Measurements from ENCODE around the gene DRC7.
"Not testable (repeated sequence)": the region's sequence is repeated elsewhere in the genome, so short reads cannot be mapped to it uniquely, and the experiment has no call there.

The DRC7 gene

DNA sequence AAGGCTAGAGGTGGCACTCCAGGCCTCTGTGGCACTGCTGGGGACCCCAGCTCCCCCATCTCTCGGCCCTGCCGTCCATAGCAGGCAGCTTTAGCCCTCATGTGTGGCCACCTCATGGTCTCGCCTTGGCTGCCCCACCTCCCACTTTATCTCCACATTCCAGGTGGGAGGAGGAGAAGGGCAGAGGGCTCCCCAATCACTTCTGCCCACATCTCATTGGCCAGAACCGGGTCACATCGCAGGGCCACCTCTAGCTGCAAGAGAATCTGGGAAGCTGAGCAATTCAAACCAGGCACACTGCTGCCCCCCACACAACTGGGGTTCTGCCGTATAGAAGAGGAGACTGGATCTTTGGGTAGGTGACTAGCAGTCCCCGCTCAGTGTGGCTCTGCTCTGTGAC is 1.6 kb downstream of the DRC7 start:
- DNase-seq = no peak

DNA sequence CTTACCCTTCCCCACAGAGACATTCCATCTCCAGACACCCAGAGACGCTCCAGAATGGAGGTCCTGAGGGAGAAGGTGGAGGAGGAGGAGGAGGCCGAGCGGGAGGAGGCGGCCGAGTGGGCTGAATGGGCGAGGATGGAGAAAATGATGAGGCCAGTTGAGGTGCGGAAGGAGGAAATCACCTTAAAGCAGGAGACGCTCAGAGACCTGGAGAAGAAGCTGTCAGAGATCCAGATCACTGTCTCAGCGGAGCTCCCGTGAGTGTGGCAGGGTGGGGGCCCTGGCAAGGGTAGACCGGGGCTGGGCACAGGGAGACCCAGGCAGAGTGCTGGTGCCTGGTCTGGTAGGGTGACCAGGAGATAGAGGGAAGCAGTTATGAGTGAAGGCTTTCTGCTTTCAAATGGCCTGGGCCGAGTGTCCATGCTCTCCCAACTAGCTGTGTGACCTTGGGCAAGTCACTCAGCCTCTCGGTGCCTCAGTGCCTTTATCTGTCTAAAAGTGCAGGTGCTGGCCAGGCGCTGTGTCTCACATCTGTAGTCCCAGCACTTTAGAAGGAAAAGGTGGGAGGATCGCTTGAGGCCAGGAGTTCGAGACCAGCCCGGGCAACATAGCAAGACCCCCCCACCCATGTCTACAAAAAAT is 3.4 kb downstream of the DRC7 start:
- no peak for DNase-seq

- DNase-seq = no peak
Measured at GRCh38 chr16:57698812-57699405, 4.3 kb downstream of the DRC7 start.

DNA sequence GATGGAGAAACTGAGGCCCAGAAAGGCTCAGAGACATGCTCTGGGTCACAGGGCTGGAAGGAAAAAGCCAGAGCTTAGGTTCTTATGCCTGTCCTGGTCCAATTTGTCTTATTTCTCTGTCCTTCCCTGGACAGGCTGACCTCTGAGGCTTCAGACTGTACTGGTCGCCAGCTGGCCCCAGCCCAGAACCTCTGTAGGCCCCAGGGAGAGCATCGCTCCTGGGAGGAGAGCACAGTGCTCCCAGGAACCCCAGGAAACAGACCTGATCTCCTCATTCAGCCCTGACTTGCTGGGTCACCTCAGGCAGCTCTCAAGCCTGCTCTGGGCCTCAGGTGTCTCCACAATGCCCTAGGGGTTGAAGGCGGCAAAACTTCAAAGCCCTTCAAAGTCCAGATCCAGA is 4.9 kb downstream of the DRC7 start:
- no peak for DNase-seq

GRCh38 chr16:57699899-57700298 is 5.3 kb downstream of the DRC7 start:
- DNase-seq = no peak

DNA sequence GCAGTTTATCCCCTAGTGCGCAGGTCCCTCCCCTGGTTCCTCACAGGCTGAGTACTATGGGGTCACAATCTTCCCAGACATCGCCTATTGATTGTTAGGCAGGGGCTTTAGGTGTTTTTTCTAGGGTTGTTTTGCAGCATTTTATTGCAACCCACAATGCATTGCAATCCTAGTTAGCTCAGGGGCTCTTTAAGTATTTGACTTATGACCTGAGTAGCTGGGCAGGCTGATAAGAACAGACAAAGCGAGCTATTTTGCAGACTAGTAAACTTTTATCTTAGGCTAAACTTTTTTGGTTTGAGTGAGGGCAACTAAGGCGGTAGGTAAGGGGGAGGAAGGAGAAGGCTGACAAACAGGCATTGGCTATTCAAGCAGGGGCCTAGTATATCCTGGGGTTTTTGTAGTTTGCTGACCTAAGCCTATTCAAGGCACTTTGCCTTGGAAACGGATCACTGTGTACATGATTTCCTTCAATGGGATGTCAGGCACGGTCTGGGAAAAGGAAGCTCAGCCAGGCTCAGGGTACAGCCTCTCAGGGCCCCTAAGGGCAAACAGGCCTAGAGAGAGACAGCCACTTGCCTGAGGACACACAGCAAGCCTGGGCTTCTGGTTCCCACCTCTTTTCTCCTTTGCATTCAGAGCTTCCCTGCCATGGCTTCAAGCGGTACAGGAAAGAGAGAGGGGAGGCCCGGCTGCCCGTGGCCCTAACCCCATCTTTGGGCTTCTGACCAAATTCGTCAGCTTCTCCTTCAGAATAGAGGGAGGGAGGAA is 6.4 kb downstream of the DRC7 start:
- no peak for DNase-seq

DNA sequence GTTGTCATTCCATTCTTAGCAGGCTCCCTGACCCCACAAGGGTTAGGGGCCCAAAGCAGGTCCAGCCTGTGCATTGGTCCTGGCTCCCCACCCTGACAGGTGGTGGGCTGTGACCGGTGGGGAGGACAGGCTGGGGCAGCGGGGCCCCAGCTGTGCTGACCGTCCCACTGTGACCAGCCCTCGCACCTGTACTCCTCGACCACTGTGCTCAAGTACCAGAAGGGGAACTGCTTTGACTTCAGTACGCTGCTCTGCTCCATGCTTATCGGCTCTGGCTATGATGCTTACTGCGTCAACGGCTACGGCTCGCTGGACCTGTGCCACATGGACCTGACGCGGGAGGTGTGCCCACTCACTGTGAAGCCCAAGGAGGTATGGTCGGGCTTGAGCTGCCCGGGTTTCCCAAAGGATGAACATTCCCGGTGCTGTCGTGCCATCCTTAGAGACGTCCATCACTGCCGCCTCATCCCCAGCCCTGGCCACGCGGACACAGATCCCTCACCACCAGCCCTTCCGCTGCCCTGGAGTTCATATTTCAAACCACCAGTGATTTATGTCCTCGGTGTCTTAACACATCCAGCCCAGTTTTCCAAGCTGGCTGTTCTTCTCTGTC is 7.3 kb downstream of the DRC7 start:
- DNase-seq = no peak

- DNase-seq = no peak
Measured at GRCh38 chr16:57703416-57704010, 8.9 kb downstream of the DRC7 start.

DNA sequence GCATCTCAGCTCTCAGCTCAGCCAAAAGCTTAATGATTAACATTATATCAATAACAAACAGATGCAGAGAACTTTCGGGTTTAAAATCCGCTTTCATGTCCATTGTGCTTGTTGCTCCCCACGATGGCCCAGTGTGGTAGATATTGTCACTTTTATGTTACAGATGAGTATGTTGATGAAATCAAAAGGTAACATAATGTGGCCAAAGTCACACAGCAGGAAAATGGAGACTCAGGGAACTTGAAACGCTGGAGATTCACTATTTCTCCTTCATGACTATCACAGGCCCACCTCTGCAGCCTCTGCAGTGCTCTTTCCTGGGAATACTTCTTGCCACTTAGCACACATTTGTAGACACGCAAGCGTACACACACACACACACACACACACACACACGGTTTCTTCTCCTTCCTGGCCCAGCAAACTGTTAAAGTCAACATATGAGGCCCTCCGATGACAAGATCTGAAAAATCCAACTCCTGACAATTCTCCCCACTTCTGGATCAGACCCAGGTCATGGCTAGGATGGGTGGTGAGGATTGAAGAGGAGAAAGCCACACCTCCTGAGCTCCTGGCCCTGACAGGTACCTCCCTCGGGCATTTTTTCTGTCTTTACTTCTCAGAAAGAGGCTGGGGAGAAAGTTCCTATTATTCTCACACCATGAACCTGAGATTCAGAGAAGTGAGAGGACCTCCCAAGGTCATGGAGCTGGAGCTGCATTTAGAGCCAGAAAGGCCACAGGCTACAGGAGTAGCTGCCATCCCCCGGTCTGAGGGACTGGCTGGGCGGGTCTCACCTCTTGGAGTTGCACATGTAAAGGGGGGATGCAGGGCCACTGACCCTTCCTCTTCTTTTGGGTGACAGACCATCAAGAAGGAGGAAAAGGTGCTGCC is 9.7 kb downstream of the DRC7 start:
- no peak for DNase-seq

GRCh38 chr16:57704905-57705852 is 10.6 kb downstream of the DRC7 start:
- DNase-seq = no peak

GRCh38 chr16:57706717-57707116 is 12.1 kb downstream of the DRC7 start:
- DNase-seq = no peak

DNA sequence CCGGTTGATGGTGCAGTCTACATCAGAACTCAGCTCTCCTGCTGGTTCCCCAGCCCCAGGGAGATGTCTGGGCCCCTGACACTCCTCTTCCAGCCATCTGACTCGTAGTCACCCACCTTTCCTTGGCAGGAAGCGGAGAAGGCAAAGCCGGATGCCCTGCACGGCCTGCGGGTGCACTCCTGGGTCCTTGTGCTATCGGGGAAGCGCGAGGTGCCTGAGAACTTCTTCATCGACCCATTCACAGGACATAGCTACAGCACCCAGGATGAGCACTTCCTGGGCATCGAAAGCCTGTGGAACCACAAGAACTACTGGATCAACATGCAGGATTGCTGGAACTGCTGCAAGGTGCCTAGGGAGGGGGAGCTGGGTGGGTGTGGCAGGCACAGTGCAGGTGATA is 12.7 kb downstream of the DRC7 start:
- no peak for DNase-seq

- DNase-seq = no peak
Measured at GRCh38 chr16:57708168-57708567, 13.6 kb downstream of the DRC7 start.

DNA sequence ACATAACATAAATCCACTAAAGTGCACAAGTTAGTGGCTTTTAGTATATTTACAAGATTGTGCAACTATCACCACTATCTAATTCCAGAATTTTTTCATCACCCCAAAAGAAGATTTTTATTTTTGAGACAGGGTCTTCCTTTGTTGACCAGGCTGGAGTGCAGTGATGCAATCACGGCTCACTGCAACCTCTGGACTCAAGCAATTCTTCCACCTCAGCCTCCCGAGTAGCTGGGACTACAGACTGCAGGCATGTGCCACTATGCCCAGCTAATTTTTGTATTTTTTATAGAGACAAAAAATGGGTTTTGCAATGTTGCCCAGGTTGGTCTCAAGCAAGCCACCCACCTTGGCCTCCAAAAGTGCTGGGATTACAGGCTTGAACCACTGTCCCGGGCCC is 15.1 kb downstream of the DRC7 start:
- no peak for DNase-seq

GRCh38 chr16:57711346-57711745 is 16.7 kb downstream of the DRC7 start:
- DNase-seq = no peak

- DNase-seq = no peak
Measured at GRCh38 chr16:57711993-57712392, 17.4 kb downstream of the DRC7 start.

DNA sequence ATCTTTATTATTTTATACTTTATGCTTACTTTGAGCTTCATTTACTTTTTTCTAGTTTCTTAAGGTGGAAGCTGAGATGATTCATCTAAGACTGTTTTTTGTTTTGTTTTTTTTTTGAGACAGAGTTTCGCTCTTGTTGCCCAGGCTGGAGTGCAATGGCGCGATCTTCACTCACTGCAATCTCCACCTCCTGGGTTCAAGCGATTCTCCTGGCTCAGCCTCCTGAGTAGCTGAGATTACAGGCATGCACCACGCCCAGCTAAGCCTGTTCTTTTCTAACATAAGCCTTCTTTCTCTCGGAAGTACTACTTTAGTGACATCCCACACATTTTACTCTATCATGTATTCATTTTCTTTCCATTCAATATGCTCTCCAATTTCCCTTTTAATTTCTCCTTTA is 18.0 kb downstream of the DRC7 start:
- not testable (repeated sequence) for DNase-seq

DNA sequence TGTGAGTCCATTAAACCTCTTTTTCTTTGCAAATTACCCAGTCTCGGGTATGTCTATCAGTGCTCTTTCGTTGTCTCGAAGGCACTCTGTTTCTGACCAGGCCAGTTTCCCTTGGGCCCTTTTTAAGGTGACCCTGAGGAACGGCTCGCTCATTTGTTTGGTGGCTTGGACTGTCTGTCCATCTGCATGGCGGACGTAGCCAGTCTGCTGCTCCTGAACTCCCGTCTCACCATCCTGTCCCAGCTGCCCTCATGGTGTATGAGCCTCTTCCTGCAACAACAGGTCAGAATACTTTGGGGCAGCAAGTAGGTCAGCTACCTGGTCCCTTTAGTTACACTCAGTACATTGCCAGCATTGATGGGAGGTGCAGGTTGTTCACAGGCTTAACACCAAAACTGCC is 19.0 kb downstream of the DRC7 start:
- no peak for DNase-seq

DNA sequence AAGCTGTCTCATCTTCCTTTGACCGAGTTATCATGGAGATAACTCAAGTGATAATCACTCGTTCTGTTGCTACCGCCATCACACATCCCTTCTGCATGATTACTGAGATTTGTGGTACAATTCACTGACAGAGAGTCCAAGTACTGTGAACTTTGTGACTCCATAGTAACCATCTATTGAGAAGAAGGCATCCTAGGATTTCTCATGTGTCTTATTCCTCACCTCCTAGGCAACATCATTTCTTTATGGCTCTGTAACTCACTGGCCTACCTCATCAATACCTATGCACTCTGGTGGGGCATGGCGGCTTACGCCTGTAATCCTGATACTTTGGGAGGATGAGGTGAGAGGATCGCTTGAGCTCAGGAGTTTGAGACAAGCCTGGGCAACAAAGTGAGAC is 19.4 kb downstream of the DRC7 start:
- no peak for DNase-seq

- no peak for DNase-seq
Measured at GRCh38 chr16:57720142-57720575, 25.6 kb downstream of the DRC7 start.
